HG03196 (cell line): ENCODE results near the gene CCDC92B.
"Not testable (repeated sequence)": the region's sequence is repeated elsewhere in the genome, so short reads cannot be mapped to it uniquely, and the experiment has no call there.

Source experiments
- ATAC-seq: cut with Tn5 transposase; IDR thresholded peaks from one replicate; pipeline ENCODE4 v1.9.1; 2021; ENCODE audit not compliant: unreplicated experiment

The CCDC92B gene

DNA sequence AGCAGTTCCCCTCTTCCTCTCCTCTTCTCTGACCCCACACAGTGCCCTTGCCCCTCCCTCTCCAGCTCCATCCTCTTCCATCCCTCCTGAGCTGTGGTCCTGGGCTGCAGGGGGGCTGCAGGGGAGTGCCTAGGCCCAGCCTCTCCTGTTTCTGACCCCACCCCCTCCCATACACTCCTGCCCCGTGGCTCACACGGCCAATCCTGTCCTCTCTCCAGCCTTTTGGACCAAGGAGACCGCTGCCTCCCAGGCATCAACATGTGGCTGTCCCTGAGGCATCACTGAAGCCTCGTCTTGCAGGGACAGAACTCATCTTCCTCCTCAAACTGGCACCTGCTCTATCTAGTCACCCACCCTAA lies 44.6 kb downstream of the CCDC92B start:
- no peak for ATAC-seq

DNA sequence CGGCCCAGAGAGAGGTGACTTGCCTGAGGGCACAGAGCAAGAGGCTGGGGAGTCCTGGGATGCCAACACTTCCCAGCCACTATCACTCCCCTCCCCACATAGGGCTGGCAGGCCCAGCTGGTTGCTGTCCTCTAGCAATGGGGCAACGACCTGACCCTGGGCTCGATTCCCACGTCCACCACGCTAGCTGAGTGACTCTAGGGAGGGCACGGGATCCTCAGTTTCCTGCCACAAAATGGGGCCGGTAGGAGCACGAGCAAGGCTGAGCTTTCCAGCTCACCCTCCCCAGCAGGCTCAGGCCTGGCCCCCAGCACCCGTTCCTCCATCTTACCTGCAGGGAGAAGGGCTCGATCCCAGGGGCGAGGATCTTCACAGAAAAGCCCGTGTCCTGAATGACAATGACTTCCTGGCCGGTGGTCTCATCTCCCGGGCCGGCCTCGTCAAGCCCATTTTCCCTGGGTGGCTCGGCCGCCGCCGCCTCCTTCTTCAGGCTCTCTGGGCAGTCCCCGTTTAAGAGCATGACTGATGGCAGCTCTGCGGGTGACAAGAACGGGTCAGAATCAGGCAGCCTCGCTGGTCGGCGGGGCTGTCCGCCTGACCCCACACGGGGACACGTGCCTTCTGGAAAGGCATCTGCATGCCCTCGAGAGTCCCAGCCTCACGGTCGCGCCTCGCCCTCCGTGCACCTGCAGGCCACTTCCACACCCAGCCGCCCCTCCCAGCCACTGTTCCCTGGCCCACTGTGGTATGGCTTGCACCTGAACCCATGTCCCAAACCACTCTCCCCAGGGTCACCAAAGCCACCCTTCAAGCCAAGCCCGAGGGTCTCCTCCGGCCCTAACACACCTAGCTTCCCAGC lies 45.2 kb downstream of the CCDC92B start:
- no peak for ATAC-seq

DNA sequence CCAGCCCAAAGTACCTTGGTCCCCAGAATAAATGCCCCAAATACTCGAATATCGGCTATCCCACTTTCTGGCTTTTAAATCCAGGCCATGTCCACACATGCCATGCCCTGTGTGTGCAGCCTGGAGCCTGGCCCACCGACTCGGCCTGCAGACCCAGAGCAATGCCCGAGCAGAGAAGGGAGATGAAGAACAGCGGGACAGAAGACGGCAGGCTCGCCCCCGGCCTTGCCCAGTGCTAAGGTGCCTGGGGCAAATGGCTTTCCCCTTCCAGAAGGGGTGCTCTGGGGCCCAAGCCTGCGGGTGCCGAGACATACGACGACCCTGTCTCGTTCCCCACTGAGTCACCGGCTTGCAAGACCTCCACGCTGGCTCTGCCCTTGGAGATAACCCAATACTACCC lies 45.8 kb downstream of the CCDC92B start:
- ATAC-seq, result no peak

DNA sequence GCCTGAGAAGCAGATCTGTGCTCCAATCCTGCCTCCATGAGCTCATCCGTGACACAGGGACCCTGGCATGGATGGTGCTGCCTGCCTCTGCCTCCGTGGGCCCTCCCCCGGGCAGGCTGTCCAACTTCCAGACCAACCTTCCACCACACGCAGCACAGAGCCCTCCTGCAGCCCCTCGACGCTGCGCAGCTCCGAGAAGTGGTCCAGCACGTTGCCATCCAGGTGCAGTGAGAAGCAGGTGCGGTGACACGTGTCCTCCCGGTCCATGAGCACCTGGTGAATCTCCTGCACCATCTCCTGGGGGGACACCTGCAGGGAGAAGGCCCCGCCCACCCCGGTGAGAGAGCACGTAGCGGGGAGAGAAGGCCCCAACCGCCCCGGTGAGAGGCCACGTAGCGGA lies 46.3 kb downstream of the CCDC92B start:
- no peak for ATAC-seq

DNA sequence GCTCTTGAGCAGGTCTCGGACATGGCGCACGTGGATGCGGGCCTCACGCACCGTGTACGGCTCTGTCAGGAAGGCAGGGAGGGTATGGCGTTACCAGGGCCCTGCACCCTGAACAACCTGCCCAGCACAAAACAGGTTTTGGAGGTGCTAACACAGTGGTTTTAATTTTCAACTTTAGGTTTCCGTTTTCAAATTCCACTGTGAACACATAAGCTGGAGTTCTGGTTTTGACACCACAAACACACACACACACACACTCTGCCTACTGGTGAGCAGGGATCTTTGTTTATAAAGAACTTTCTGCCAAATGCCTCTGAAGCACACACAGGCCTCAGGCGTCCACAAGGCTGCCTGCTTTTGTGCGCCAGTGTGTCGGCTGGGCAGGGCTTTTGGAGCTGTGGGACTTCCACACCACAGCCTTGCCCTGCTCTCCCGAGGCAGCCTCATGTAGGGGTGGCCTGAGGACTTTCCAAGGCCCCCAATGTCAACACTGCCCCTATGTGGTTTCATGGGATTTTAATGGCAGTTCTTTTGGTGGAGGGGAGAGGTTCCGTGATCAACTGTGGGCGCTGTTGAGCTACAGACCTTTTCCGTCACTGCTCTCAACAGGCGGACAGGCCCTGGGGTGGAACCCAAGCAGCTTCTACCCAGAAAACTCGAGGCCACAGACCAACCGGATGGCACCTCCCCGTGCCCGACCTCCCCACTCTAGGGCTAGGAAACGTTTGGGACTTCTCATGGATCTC lies 47.3 kb downstream of the CCDC92B start:
- no peak for ATAC-seq

DNA sequence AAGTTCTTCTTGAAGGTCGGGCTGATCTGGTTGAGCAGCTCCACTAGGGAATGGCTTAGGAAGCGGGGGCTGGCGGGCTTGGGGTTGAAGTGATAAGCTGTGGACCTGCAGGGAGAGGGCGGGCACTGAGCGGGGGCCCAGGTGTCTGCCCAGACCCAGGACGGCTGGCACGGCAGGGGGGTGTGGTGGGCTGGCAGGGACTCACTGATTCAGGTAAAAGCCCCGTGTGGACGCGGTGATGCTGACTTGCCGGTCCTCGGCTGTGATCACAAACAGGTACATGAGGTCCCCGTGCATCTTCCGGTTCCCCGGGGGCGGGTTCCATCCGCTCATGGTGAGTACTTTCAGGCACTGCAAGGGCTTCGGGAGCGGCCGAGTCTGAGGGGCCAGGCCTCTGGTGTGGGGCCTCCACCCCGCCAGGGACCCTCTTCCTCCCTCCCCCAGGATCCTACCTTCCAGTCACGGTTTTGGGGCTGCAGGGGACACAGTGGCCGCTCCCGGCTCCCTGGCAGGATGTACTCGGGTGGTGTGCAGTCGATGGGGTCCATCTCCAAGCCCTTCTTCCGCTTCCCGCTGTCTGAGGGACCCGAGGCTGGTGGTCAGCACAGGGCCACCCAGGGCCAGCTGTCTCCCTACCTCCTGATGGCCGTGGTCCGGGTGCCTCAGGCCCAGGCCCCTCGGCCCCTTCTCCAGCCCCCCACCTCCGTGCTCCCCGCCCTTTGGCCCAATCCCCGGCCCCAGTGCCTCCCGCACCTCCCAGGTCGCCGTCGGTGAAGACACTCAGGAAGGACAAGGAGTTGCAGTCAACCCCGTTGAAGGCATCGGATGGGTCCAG lies 48.1 kb downstream of the CCDC92B start:
- ATAC-seq, result no peak

DNA sequence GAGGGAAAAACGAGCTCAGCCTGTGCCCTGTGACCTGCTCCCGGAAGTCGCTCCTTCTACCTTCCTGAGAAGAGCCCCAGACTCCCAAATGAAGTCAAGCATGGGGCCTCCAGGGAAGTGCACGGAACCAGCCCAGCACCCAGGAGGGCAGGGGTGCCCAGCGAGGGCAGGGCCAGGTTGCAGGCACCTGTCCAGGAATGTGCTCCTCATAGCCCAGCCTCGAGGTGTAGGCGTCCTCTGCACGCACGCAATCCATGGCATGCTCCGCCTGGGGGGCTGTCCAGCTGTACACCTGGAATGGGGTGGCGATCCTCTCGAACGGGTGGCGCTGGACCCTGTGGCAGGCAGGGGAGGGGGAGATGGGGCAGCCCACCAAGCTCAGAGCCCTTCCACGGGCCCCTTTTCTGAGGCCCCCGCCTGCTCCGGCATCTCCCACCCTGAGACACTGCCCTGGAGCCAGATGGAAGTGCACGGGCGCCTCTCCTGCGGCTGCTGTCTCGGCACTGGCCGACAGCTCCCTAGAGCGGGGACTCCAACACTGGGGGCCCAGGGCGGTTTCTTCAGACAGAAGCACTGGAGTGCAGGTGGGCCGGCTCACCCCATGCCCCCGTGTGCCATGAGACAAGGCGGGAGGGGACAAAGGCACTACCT lies 48.8 kb downstream of the CCDC92B start:
- ATAC-seq, result no peak

DNA sequence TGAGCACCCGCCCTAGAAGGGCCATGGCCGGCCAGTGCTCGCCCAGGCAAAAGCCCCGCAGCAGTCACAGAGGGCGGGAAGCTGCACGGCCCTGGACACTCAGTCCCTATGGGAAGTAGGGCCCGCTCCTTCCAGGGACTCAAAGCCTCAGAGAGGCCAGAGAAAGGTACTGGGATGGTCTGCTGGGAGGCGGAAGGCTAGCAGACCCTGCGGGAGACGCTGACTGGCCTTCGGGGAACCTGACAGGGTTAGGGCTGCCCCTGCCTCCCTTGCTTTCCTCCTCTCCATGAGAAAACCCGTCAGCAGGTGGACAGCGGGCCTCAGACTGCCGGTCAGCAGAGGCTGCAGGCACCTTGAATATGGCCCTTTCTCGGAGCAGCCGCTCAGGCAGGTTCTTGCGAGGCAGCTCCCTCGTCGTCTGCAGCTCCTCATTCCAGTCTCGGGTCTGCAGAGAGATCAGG lies 49.4 kb downstream of the CCDC92B start:
- no peak for ATAC-seq

DNA sequence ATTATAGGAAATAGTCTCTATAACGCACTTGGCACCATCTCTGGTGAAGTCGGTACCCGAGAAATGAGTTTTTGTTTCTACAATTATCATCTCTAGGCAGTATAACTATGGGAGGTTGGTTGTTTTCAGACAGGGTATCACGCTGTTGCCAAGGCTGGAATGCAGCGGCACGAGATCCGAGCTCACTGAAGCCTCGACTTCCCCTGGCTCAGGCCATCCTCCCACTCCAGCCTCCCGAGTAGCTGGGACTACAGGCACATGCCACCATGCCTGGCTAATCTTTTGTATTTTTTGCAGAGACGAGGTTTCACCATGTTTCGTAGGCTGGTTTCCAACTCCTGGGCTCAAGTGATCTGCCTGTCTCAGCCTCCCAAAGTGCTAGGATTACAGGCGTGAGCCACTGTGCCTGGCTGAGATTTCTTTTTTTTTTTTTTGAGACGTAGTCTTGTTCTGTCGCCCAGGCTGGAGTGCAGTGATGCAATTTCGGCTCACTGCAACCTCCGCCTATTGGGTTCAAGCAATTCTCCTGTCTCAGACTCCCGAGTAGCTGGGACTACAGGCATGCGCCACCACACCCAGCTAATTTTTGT lies 50.1 kb downstream of the CCDC92B start:
- ATAC-seq, result not testable (repeated sequence)

DNA sequence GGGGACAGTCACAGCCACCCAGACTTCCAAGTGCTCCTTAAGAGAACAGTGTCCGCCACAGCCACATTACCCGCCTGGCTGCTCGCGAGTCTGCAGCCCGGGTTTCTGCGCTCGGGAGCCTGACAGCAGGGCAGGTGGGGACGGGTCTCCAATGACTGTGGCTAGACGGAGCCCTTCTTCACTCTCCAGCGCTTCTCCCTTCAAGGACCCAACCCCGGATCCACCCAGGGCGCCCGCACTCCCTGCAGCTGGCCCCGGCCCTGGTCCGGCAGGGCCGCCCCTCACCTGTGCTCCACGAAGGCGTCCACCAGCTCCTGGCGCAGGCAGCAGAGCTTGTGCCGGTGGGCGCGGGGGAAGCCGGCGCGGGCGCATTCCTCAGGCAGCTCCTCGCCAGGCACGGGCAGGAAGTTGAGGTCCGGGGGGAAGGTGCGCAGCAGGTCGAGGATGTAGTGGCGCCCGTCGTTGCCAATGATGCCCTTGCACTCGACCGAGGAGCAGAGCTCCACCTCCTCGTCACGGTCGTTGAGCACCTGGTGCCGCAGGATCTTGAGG lies 51.8 kb downstream of the CCDC92B start:
- ATAC-seq, result no peak

DNA sequence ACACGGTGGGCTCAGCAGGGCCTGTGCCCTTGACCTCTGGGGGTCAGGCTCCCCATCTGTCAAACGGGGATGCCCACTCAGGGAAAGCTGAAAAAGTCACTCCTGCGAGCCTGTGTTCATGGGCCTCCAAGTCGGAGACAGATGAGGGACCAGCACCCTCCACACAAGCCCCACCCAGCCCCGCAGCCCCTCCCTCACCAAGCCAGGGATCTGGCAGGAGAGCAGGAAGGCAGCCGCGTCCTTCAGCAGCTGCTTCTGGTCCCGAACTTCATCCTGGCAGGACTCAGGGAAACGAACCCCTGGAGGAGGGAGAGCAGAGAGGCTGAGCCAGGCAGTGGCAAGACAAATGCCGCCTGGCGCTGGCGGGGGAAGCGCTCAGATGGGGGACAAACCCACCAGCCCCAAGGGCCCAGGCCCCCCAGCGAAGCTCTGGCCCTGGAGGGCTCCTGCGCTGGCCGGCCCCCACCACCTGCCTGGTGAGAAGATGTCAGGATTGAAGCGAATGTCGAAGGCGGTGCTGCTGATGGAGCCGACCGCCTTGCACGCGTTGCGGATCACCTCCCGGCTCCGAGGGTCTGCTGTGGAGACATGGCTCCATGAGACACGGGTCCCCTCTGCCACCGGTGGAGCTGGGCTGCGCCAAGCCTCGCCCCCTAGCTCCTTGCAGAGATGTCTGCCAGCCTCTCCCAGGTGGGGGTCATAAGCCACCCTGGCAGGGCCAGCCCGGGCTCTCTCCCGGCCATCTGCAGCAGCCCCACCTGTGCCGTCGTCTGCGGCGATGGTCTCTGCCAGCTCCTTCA lies 53.3 kb downstream of the CCDC92B start:
- ATAC-seq, result no peak

DNA sequence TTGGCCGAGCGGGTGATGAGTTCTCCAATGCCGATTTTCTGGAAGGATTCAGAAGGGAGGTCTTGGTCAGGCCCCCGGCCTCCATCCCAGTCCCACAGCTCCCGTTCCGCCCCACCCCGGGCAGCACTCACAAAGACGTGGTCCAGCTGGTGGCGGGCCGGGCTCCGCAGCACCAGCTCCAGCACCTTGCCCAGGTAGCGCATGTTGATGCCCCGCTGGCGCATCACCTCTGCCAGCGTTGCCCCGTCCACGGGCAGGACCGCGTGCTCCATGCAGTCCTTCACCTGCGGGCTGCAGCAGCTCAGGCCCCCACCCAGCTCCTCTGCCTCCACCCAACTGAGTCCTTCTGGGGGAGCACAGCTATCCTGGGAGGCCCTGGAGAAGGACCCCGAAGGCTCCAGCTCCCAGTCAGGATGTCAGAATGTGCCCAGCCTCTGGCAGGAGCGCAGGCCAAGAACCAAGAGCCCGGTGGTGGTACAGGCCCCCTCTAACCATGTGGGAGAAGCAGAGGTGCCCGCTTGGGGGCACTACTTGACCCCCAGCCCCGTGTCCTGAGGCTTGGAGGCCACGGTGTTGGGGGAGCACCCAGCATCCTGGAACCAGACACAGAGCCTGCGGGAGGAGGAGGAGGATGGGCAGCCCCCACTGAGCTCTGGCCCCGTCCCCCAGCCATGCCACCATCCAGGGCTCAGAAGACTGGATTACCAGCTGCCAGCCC lies 54.0 kb downstream of the CCDC92B start:
- ATAC-seq, result no peak

DNA sequence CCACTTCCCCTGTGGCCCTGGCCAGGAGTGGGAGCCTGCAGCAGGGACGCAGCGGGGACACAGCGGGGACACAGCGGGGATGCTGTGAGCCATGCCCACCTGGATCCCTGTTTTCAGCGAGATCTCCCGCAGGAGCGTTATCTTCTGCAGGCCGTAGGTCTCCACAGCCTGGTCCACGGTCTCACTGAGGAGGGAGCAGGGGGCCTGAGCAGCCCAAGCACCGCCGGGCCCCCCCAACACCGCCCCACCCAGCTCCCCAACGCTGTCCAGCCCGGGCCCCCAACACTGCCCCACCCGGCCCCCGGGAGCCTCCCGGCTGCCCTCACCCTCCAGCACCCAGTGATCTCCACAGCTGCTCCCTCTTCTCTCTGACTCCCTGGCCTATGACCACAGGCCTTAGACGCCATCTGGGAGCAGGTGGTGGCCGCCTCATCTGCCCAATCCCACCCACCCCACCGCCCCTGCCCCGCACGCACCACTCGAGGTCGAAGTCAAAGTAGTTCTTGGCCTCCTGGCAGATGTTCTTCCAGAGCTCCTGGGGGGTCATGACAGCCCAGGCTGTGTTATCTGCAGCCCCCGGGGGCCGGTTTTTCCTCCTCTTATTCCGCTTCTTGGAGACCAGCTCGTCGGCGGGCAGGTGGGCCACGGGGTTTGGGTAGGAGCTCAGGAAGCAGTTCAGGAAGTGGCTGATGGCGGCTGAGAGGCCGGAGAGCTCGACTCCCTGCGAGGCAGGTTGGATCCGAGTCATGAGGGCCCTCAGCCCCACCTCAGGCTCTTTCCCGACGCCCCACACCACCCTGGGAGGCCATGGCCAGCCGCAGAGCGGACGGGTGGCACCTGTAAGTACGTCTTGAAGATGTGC lies 54.8 kb downstream of the CCDC92B start:
- ATAC-seq, result no peak

DNA sequence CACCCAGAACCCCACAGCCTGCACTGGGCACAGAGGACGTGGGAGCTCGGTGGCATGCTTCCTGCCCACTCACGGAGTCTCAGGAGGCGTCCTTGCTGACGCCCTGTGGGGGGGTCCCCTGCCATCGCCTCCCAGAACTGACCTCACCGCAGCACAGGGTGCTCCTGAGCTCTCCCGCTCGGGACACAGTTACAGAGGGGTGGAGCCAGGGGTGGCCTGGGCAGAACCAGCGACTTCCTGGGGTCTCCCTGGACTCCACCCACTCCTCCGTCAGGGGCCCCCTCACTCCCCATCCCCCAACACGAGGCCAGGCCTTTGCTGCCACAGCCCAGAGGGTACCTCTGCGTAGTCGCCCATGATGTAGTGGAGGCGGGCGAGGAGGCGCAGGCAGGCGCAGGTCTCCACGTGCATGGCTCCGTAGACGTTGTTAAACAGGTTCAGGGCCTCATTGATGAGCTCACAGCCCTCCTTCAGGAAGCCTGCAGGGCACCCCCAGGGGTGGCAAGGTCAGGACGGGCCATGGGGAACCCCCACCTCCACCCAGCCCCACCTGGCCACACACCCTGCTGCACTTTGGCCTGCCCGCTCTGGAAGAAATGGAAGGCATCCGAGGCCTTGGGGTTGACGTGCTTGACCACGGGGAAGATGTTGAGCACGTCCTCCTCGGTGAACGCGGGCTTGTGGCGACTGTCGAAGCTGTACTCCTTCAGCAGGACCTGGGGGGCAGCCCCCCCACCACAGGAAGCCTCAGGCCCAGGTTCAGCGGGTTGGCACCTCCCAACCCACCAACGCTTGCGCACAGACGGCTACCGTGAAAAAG lies 55.7 kb downstream of the CCDC92B start:
- no peak for ATAC-seq

DNA sequence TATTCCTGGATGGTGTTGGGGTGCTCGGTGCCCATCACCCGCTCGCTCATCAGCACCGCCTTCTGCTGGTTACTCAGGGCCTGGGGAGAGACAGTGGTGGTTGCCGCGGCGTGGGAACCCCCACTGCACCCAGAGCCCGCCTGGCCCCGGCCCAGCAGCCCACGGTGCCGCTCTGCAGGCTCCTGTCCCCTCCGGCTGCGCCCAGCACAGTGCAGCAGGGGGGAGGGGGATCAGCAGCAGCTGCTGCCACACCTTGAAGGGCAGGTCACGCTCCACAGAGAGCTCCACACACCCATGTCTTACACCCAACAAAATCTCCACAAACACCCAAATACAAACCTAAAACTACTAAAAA lies 56.7 kb downstream of the CCDC92B start:
- ATAC-seq, result no peak

DNA sequence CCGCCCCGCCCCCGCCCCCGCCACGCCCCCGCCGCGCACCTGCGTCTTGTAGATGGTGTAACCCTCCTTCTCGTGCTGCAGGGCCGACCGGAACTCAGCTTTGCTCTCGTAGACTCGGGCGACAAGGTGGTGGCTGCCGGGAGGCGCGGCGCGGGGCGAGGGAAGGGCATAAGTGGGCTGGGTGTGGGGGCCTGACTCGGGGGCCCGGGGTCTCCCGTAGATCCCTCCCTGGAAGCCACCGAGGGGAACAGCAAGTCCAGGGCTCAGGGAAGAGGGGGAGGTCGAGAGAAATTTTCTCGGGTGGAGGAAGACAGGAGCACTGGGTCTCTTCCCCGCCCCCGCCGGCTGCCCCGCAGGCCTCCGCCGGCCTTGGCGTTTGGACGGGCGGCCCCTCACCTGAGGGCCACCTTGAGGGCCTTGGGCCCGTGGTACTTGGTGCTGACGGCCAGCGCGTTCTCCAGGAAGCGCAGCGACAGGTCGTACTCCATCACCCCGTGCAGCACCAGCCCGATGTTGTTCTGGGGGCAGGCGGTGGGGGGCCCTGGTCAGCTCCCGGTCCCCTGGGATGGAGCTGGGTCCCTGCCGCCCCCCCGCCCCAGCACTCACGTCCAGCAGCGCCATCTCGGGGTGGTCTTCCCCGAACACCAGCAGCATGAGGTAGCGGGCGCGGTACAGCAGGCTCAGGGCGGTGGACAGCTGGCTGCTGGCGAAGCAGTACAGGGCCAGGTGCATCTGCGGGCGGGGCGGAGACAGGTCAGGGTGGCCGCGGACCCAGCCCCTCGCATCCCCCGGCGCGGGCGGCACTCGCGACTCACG lies 57.3 kb downstream of the CCDC92B start:
- no peak for ATAC-seq
